NCI-H524 (cell line): ENCODE results near the gene PPTC7.
"Not testable (repeated sequence)": the region's sequence is repeated elsewhere in the genome, so short reads cannot be mapped to it uniquely, and the experiment has no call there.

Experiments
- DNase-seq, 2 experiments: peaks; one replicate each; lab custom pipeline; 2025; lab: John Stamatoyannopoulos, UW

Gene PPTC7

GRCh38 chr12:110583137-110584059 is at the start of gene PPTC7:
PPTC7 (minus strand) TSS chr12:110583318; CDS start chr12:110583031, 287 bp downstream.
- DNase-seq: peak; percentile 93 to 96

GRCh38 chr12:110627500-110628195 is 44.5 kb upstream of the PPTC7 start:
- no peak for DNase-seq

GRCh38 chr12:110622582-110622981 is 39.5 kb upstream of the PPTC7 start:
- no peak for DNase-seq

- no peak for DNase-seq
Observed at GRCh38 chr12:110619534-110619953, 36.4 kb upstream of the PPTC7 start.

GRCh38 chr12:110616471-110617115 is 33.5 kb upstream of the PPTC7 start:
- no peak for DNase-seq

- no peak for DNase-seq
Observed at GRCh38 chr12:110615171-110615570, 32.1 kb upstream of the PPTC7 start.

GRCh38 chr12:110613771-110614684 is 30.9 kb upstream of the PPTC7 start, which contains the start of gene TCTN1:
TCTN1 (plus strand) TSS chr12:110614129; CDS start chr12:110614183, 54 bp downstream.
- DNase-seq: peak; percentile 79 to 87

GRCh38 chr12:110613071-110613770 is 30.1 kb upstream of the PPTC7 start:
- no peak for DNase-seq

- DNase-seq: no peak
Observed at GRCh38 chr12:110606253-110606611, 23.1 kb upstream of the PPTC7 start.

GRCh38 chr12:110602085-110602814 is 19.1 kb upstream of the PPTC7 start:
- peak; percentile 34 to 58 for DNase-seq

GRCh38 chr12:110600254-110600653 is 17.1 kb upstream of the PPTC7 start:
- DNase-seq: peak in 1 of 2 experiments; percentile 49

- DNase-seq: no peak
Observed at GRCh38 chr12:110599334-110599733, 16.2 kb upstream of the PPTC7 start.

- DNase-seq: no peak
Observed at GRCh38 chr12:110597885-110598284, 14.8 kb upstream of the PPTC7 start.

GRCh38 chr12:110592919-110593318 is 9.8 kb upstream of the PPTC7 start:
- DNase-seq: not testable (repeated sequence)

- DNase-seq: no peak
Observed at GRCh38 chr12:110592078-110592477, 9.0 kb upstream of the PPTC7 start.

- no peak for DNase-seq
Observed at GRCh38 chr12:110591451-110592051, 8.4 kb upstream of the PPTC7 start.

- DNase-seq: no peak
Observed at GRCh38 chr12:110590806-110591326, 7.7 kb upstream of the PPTC7 start.

GRCh38 chr12:110590059-110590458 is 6.9 kb upstream of the PPTC7 start:
- no peak for DNase-seq

GRCh38 chr12:110587102-110587501 is 4.0 kb upstream of the PPTC7 start:
- not testable (repeated sequence) for DNase-seq
